DMS79 treated with DMSO at 0.1 percent for 48 hours (cell line): ENCODE measurements around the gene EIF2S2.

Experiments used
- DNase-seq: peaks from one replicate; lab custom pipeline; 2025; lab: John Stamatoyannopoulos, UW

The EIF2S2 gene

DNA sequence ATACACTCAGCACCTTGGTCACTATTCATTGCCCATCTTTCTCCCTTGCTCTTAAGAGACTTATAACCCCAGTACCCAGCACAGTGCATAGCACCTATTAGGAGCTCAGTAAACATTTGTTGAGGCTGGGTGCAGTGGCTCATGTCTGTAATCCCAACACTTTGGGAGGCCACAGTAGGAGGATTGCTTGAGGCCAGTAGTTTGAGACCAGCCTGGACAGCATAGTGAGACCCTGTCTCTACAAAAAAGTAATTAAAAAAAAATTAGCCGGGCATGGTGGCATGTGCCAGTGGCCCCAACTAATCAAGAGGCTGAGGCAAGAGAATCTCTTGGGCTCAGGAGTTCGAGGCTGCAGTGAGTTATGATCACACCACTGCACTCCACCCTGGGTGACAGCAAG lies 8.2 kb upstream of the EIF2S2 start:
- no peak for DNase-seq

DNA sequence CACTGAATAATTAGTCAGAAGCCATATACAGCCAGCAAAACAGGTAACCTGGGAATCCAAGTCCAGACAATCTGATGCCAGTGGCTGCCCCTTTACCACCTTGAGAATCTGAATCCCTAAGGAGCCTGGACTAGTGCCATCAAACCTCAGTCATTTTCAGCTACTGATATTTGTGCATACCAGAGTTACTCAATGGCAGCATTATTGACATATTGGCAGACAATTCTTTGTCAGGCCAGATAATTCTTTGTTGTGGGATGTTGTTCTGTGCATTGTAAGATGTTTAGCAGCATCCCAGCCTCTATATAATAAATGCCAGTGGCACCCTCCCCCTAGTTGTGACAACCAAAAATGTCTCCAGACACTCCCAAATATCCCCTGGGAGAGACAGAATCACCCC lies 3.2 kb upstream of the EIF2S2 start:
- no peak for DNase-seq

DNA sequence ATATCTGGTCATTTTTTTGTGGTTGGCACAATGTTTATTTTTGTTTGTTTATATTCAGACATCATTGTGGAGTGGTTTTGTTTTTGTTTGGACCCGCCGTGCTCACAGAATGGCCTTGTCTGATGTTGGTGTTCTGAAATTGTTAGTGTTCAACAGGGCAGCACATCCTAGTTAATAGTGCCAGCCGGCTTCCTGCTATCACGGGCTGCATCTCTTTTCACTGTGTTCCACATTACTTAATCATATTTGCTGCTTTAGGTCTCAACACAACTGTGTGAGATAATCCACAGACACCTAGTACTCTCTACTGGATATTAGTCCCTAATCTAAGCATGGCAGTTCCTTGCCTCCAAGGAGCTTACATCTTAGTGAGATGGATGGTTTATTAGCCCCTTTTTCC lies 2.8 kb upstream of the EIF2S2 start:
- DNase-seq, result no peak

DNA sequence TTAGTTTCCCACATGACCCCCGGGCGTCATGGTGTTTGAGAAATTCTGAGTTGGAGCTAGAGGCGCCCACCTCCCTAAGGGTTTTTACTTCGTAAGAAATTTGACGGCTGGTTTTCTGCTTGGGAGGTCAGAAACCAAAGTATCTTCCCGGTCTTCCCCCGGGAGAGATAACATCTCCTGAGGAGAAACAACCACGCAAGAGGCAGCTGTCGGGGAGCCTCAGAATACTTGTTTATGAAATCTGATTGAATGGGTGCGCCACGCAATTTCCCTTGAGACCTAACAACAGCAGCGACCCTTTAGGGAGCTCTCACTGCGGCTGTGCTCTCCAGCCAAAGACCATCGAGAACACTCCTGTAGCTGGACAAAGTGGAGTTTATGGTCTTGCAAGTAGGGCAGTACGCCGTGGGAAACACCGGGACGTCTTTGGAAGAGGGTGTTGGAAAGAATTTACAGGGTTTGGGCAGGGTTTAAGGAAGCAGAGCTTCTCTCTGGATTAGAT lies 608 bp upstream of the EIF2S2 start:
- peak; percentile 57 for DNase-seq

DNA sequence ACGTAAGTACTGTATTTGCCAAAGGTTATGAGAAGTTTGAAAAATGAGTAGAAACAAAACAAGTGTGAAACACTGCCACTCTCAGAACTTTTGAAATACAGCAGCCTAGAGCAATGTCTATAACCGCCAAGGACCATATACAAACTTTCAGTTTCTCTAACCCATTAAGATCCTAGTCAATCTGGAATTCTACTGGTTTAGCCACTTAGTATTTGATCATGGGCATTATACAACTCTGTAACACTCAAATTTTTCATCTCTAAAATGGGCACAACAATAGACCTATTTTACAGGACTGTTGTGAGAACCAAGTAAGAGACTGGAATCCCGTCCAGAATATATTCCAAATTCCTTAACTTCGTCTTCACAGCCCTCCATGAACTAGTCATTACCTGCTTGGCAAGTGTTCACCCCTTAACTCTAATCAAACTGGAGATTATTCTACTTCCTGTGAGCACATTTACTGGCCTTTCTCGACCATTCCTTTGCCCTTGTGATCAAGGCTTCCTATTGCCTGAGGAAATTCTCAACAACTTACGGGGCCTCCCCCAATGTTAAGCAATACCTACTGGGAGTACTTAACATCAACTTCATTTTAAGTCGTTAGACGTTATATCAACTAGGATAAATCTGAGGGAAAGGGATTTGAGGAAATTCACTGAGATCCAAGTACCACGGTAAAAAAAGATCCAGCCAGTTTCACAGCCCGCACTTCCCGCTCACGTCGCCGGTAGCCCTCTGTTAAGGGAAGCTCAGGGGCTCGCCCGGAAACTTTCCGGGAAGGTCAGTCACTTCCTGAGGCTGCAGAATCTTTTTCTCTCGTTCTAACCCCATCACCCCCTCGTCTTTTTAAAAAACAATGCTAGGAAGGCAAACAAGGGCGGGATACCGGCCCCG lies 1.1 kb downstream of the EIF2S2 start:
- DNase-seq, result peak; percentile 5

DNA sequence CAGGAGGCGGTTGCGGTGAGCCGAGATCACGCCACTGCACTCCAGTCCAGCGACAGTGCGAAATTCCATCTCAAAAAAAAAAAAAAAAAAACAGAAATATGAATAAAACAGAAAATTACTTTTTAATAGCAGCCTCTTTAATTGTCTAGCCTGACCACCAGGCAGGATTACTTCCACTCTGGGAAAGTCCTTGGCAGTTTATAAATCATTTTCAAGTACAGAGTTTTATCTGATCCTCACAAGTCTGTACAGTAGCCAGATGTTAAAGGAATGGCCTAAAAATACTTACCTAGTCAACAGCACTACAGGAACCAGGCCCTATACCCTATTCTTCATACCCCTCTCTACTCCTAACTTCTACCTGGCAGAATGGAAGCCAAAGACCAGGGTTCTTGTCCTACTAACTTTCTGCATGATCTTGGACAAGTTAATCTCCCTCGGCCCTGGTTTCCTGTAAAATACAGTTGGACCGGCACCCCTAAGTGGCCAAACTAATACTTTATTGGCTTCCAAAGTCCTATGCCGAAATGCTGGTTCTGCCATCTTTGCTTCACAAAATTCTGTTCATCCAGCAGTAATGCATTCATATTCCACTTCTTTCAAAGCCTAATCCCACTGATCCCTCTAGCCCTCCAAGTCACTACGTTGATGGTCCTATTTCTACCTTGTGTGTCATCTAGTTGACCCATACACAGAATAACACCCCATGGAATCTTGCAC lies 1.9 kb downstream of the EIF2S2 start:
- DNase-seq, result no peak

DNA sequence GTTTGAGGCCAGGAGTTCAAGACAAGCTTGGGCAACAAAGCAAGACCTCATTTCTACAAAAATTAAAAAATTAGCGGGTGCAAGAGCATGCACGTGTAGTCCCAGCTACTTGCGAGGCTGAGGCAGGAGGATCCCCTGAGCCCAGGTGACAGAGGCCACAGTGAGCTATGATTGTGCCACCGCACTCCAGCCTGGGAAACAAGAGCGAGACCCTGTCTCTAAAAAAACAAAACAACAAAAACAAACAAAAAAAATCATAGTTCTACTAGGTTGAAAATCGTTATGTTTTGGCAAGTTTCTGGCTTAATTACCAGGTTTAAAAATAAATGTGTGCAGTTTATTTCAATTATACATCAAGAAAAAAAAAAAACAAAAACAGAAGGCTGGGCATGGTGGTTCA lies 2.6 kb downstream of the EIF2S2 start:
- DNase-seq, result no peak

DNA sequence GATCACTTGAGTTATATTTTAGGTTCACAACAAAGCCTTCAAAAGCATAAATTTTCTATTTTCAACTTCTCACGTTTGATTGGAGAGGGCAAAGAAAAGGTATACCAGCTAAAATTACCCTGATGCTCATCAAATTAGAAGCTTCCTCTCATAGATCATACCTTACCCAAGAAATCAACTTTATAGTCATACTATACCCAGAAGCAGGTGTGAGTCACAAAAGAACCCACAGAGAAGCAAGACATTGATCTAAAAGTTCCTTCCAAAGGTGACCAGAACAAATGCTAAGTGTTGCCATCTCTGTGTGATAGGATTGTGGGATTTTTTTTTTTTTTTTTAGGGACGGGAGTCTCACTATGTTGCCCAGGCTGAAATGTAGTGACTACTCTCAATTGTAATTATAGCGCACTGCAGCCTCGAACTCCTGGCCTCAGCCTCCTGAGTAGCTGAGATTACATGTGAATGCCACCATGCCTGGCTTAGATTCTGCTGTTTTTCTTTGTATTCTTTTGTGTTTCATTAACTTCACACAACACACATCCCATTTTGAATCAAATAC lies 3.3 kb downstream of the EIF2S2 start:
- DNase-seq, result no peak

DNA sequence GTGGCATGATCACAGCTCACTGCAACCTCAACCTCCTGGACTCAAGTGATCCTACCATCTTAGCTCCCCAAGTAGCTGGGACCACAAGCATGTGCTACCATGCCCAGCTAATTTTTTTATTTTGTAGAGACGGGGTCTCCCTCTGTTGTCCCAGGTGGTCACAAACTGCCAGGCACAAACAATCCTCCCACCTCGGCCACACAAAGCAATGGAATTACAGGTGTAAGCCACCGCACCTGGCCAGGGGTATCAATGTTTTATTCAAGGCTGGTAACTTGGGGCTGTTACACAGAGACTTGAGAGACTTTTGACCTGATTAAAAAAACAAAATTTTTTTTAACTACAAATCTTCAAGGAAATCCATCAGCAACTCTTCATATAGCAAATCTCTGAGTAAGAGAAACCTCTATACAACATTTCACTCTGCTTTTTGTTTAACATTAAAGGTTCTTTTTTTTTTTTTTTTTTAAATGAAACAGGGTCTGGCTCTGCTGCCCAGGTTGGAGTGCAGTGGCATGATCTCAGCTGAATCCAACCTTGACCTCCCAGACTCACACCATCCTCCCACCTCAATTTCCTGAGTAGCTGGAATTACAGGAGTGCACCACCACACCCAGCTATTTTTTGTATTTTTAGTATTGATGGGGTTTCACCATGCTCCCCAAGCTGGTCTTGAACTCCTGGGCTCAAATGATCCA lies 5.9 kb downstream of the EIF2S2 start:
- no peak for DNase-seq

DNA sequence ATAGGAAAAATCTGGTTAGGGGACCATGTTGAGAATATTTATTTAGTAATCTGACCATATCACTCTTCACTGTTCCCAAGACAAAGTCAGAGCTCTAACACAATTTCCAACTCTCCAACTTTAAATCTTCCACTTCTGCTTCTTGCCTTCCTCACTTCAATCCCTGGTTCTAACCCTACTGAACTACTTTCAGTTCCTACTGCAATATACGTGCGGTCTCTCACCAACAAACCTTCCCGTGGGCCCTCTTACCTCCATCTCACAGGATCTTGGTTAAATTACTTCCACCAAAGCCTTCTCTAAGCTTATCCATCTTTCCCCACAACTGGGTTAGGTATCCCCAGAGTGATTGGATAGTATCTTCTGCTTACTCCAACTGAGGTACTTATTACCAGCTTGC lies 8.0 kb downstream of the EIF2S2 start:
- DNase-seq, result no peak

DNA sequence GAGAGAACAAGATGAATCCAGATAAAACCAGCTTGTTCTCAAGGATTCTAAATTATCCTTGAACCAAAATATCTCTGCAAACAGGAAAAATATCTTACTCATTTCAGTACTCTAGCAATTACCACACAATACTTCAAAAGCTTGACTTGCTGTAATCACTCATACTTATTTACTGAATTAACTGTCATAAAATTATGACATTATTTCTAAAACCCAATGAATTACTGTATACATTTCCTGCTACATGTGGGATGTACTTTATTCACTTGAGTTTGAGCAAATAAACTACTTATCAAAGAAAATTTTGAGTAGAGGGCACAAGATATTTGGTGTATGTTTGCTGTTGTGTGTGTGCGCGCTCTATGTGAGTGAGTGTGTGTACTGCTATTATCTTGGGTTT lies 9.7 kb downstream of the EIF2S2 start:
- DNase-seq, result no peak

DNA sequence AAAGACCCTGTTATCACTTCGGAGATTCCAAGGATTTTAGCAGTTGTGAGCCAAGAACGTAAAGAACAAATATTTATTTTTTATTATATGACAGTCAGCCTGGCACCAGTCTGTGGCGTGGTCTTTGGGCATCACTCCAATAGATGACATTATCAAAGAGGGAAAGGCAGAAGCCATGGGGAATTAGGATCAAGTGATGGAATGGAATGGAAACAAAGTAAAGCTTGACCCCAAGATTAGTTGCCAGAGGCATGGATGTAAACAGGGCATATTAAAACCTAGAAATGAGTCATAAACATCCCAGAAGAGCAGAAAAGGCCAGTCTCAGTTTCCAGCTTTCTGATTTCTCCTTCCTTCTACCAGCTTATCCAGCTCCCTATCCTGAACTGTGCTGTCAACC lies 11.5 kb downstream of the EIF2S2 start:
- DNase-seq, result no peak

DNA sequence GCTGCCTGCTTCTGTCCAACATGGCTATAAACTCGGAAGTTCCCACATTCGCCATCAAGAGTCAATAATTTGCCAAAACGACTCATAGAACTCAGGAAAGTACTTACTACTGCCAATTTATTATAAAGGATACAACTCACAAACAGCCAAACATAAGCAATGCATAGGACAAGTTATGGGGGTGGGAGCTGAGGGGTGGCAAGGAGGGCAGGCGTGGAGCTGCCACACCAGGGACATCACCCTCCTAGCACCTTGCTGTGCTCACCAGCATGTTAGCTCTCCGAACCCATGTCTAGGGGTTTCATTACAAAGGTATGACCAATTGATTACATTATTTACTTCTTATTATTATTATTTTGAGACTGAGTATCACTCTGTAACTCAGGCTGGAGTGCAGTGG lies 12.4 kb downstream of the EIF2S2 start:
- no peak for DNase-seq

DNA sequence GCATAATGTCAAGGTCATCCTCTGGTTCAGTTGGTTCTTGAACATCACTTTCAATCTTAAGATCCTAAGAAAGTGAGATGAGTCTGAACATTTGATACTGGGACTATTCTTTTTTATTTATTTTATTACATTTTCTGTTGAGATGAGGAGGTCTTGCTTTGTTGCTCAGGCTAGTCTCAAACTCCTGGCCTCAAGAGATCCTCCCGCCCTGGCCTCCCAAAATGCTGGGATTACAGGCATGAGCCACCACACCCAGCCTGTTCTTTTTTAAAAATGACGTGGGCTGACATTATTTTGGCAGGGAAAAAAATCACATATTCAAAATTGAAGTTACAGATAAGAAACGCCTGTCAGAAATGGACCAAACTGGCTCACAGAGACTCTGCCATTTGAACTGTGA lies 13.5 kb downstream of the EIF2S2 start:
- DNase-seq, result no peak

DNA sequence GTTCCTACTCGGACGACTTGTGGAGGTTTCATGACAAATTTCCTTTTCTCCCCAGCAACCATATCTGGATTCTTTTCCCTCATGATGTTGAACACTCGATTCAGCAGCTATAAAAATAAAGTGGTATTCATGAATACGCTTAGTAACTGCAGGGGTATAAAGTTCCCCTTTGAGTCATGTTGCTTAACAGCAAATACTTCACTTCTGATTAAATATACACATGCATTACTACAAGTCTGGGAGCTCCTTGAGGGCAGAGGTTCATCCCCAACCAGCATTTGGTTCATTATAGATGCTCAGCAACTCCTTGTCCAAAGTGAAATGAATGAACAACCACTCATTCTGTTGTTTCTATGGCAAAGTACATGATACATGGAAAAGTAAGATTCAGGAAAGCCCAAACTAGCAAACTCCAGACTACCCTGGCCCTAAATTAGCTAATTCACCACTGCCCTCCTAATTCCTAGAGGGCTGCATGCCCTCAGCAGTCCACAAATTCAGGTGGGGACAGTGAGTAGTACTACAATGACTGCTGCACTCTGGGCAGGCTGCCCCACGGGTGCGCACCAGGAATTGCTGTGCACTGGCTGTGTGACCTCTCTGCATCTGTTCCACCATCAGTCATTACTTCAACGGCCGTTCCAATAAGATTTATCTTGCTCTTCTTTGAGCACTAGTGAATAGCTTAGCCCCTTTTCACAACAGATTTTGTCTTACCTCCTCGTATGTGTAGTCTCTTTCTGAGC lies 15.2 kb downstream of the EIF2S2 start:
- DNase-seq, result no peak

DNA sequence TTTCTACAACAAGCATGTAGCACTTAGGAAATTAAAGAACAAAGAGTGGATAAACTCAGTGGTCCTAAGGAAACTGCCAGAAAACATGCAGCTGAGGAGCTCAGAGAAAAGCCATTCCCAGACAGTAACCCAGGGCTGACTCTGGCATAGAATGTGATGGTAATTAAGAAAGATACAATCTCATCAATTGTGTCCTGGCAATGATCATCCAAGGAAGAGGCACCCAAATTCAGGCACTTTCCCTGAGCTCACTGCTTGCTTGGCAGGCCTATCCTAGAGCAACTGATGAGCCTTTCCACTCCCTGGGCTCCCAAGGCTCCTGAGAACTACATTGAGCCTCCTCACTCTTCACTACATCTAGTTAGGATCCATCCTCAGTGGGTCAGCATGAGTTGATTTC lies 16.2 kb downstream of the EIF2S2 start:
- DNase-seq, result no peak

DNA sequence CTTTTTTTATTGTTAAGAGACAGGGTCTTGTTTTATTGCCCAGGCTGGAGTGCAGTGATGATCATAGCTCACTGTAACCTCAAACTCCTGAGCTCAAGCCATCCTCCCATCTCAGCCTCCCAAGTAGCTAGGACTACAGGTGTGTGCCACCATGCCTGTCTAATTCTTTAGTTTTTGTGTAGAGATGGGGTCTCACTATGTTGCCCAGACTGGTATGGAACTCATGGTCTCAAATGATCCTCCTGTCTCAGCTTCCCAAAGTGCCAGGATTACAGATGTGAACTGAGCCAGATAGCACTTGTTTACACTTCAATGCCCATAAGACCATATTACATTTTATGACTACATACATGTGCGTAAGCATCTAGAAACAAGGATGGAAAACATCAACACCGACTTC lies 18.1 kb downstream of the EIF2S2 start:
- no peak for DNase-seq

DNA sequence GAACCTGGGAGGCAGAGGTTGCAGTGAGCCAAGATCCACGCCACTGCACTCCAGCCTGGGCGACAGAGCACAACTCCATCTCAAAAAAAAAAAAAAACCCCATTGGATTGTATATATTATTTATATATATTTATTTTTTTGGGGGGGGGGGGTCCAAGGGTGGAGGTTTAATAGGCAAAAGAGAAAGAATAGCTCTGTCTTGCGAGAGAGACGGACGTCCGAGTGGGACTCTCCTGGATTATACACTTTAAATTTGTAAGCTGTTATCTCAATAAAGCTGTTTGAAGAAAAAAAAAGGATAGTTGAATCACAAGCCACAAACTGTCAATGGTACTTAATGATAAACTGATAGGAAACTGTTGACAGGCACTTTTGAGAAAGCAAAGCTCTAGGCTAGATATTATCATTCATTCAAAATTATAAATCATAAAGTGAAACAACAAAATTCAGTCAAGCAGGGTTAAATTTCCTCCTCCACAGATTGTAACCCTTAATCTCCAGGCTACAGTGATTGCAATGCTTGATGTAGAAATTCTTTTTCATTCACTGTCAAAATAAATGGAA lies 20.3 kb downstream of the EIF2S2 start:
- DNase-seq, result no peak

DNA sequence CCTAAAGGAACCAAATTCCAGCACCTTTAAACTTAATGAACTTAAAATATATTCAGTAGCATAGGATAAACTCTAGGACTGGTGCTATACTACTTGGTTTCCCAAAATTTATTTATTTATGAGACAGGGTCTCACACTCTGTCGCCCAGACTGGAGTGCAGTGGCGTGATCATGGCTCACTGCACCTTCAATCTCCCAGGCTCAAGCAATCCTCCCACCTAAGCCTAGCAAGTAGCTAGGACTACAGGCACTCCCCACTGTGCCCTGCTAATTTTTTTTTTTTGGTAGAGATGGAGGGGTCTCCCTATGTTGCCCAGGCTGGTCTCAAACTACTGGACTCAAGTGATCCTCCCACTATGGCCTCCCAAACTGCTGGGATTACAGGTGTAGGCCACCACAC lies 21.4 kb downstream of the EIF2S2 start:
- no peak for DNase-seq

DNA sequence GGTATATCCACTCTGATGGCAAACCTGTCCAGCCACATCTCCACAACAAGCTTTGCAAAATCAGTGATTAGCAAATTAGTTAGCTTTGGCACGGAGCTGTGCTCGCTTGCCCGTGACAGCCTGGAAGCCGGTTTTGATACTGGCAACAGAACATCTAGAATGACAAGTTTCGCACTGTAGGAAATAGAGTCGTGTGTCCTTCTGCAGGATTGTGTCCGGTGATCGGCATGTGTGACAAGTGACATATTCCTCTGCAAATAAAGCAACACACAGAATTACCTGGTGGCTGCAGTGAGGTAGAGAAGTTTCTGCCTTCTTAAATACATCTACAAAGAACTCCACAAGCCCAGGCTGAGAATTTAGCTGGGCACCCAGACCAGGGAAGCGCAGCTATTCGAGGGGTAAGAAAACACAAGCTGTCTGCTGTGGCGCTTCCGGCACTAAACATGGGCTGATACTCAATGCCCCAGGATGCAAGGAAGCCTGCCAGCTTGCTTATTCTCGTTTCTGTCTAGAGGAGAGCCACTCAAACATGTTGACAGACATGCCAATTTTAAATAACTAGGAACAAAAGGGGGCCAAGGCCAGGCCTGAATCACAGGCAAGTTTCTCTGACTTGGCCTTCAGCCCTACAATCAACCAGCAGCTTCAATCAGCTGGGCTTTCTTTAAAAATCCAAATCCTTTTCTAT lies 22.2 kb downstream of the EIF2S2 start:
- peak; percentile 63 for DNase-seq

DNA sequence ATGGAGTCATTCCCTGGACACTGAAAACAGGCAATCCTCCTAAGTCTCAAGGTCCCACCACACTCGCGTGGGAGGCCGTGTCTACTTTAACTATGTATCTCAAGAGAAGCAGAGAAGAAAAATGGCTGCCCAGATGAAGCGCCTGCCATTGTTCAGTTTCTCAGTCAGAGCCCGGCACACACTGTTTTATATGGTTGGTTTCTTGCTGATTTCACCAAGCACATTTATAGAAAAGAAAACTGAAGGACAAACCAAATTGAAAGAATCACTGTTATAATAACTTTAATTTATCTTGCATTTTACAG lies 22.9 kb downstream of the EIF2S2 start:
- peak; percentile 4 for DNase-seq
